ENCODE measurements around the gene TAB2.

GRCh38 chr6:149289192-149289781, 28.2 kb upstream of the TAB2 start:
- TF ChIP-seq CTCF (IDR thresholded peaks at IDR 0.05) (no peak), POLR2A (IDR thresholded peaks at IDR 0.05) (no peak)
